Activated naive CD4-positive, alpha-beta T cell treated with anti-CD3 and anti-CD28 coated beads, Interleukin-2, amount 10 ng/mL, durations not matched to agents 7 days and 5 days (primary cell): Measurements from ENCODE around the gene ABCC4.
"Not testable (repeated sequence)": the region's sequence is repeated elsewhere in the genome, so short reads cannot be mapped to it uniquely, and the experiment has no call there.

ENCODE experiments used
- CTCF ChIA-PET: fragments of 350-600 bp; sonication (Branson Sonifier 250); formaldehyde crosslinking; loops from one replicate; lab custom pipeline; 2021; ENCODE audit warnings: antibody characterized with exemption; lab: Charles Lee
- DNase-seq: peaks from one replicate; pipeline ENCODE4 v3.0.0-alpha.2; 2020
- H3K27ac Mint-ChIP-seq: one replicate; pipeline ENCODE4 v1.8.0; 2021; ENCODE audit warnings: mild to moderate bottlenecking, moderate library complexity, mixed read lengths
- H3K27me3 Mint-ChIP-seq: one replicate; pipeline ENCODE4 v1.8.0; 2021; ENCODE audit warnings: mild to moderate bottlenecking, mixed read lengths
- H3K36me3 Mint-ChIP-seq: one replicate; pipeline ENCODE4 v1.8.0; 2021; ENCODE audit warnings: mixed read lengths
- H3K4me1 Mint-ChIP-seq: one replicate; pipeline ENCODE4 v1.8.0; 2021; ENCODE audit warnings: mixed read lengths
- H3K4me3 Mint-ChIP-seq: one replicate; pipeline ENCODE4 v1.8.0; 2021; ENCODE audit warnings: mild to moderate bottlenecking, moderate library complexity, mixed read lengths
- H3K9me3 Mint-ChIP-seq: one replicate; pipeline ENCODE4 v1.8.0; 2021; ENCODE audit warnings: mixed read lengths

Gene ABCC4

GRCh38 chr13:95284436-95284835, 16.8 kb downstream of the ABCC4 start:
- CTCF ChIA-PET, result interaction anchor here (1.5 kb wide), 1 partner anchor 93 kb away, joined by 4 read pairs; no protein-coding TSS in a partner anchor
- no peaks in the 10 kb centered on the region for H3K36me3 Mint-ChIP-seq
- DNase-seq, result no peak
- no peaks in the 10 kb centered on the region for H3K9me3 Mint-ChIP-seq
- H3K4me1 Mint-ChIP-seq, result no peaks in the 10 kb centered on the region
- H3K27me3 Mint-ChIP-seq, result no peaks in the 10 kb centered on the region
- H3K4me3 Mint-ChIP-seq, result no peak overlapping the region
- H3K27ac Mint-ChIP-seq, result no peak overlapping the region

- DNase-seq, result no peak
- Mint-ChIP-seq H3K27me3 (no peaks in the 10 kb centered on the region), H3K9me3 (no peaks in the 10 kb centered on the region), H3K4me3 (no peak overlapping the region), H3K27ac (no peak overlapping the region), H3K36me3 (no peaks in the 10 kb centered on the region), H3K4me1 (no peaks in the 10 kb centered on the region)
- CTCF ChIA-PET, result no interaction called here
Observed at GRCh38 chr13:95279016-95279415, 22.2 kb downstream of the ABCC4 start.

- Mint-ChIP-seq H3K4me1 (no peaks in the 10 kb centered on the region), H3K4me3 (no peak overlapping the region), H3K9me3 (no peaks in the 10 kb centered on the region), H3K27ac (no peak overlapping the region), H3K36me3 (no peaks in the 10 kb centered on the region), H3K27me3 (no peaks in the 10 kb centered on the region)
- DNase-seq, result no peak
- CTCF ChIA-PET, result interaction anchor here (1.2 to 1.6 kb wide), 2 partner anchors 18 to 21 kb away, joined by 3 read pairs; no protein-coding TSS in a partner anchor
Observed at GRCh38 chr13:95276037-95276505, 25.2 kb downstream of the ABCC4 start.

- H3K27me3 Mint-ChIP-seq, result no peaks in the 10 kb centered on the region
- H3K27ac Mint-ChIP-seq, result no peak overlapping the region
- no peak overlapping the region for H3K4me3 Mint-ChIP-seq
- no peaks in the 10 kb centered on the region for H3K4me1 Mint-ChIP-seq
- CTCF ChIA-PET, result interaction anchor here (0.7 to 1.6 kb wide), 3 partner anchors 19 to 76 kb away, joined by 3 read pairs; no protein-coding TSS in a partner anchor
- no peak for DNase-seq
- H3K9me3 Mint-ChIP-seq, result no peaks in the 10 kb centered on the region
- H3K36me3 Mint-ChIP-seq, result no peaks in the 10 kb centered on the region
Observed at GRCh38 chr13:95275322-95276036, 25.8 kb downstream of the ABCC4 start.

GRCh38 chr13:95273592-95274132, 27.6 kb downstream of the ABCC4 start:
- H3K36me3 Mint-ChIP-seq, DNase-seq, CTCF ChIA-PET, H3K4me1 Mint-ChIP-seq, H3K4me3 Mint-ChIP-seq, H3K27ac Mint-ChIP-seq, H3K27me3 Mint-ChIP-seq, H3K9me3 Mint-ChIP-seq: not testable (repeated sequence)

- H3K27me3 Mint-ChIP-seq, H3K27ac Mint-ChIP-seq, H3K4me3 Mint-ChIP-seq, H3K4me1 Mint-ChIP-seq, CTCF ChIA-PET, H3K9me3 Mint-ChIP-seq, DNase-seq, H3K36me3 Mint-ChIP-seq: not testable (repeated sequence)
Observed at GRCh38 chr13:95272076-95272475, 29.2 kb downstream of the ABCC4 start.

- CTCF ChIA-PET, result no interaction called here
- peaks cover 2% of the 10 kb centered on the region for H3K4me1 Mint-ChIP-seq
- H3K4me3 Mint-ChIP-seq, result no peak overlapping the region
- no peaks in the 10 kb centered on the region for H3K27me3 Mint-ChIP-seq
- no peak overlapping the region for H3K27ac Mint-ChIP-seq
- no peak for DNase-seq
- peaks cover 3% of the 10 kb centered on the region for H3K9me3 Mint-ChIP-seq
- peaks cover 1% of the 10 kb centered on the region for H3K36me3 Mint-ChIP-seq
Observed at GRCh38 chr13:95269756-95270155, 31.5 kb downstream of the ABCC4 start.

GRCh38 chr13:95268343-95269065, 32.7 kb downstream of the ABCC4 start:
- CTCF ChIA-PET, DNase-seq, H3K27me3 Mint-ChIP-seq, H3K27ac Mint-ChIP-seq, H3K4me1 Mint-ChIP-seq, H3K36me3 Mint-ChIP-seq, H3K9me3 Mint-ChIP-seq, H3K4me3 Mint-ChIP-seq: not testable (repeated sequence)

GRCh38 chr13:95267662-95268342, 33.4 kb downstream of the ABCC4 start:
- H3K9me3 Mint-ChIP-seq, result peaks cover 3% of the 10 kb centered on the region
- no peak overlapping the region for H3K27ac Mint-ChIP-seq
- no peak overlapping the region for H3K4me3 Mint-ChIP-seq
- H3K4me1 Mint-ChIP-seq, result peaks cover 2% of the 10 kb centered on the region
- peaks cover 1% of the 10 kb centered on the region for H3K36me3 Mint-ChIP-seq
- CTCF ChIA-PET, result interaction anchor here (0.6 kb wide), 1 partner anchor 832 kb away, joined by 3 read pairs; no protein-coding TSS in a partner anchor
- DNase-seq, result no peak
- no peaks in the 10 kb centered on the region for H3K27me3 Mint-ChIP-seq

GRCh38 chr13:95264225-95264624, 37.0 kb downstream of the ABCC4 start:
- peaks cover 1% of the 10 kb centered on the region for H3K36me3 Mint-ChIP-seq
- no peak overlapping the region for H3K4me3 Mint-ChIP-seq
- no peak overlapping the region for H3K27ac Mint-ChIP-seq
- DNase-seq, result no peak
- H3K4me1 Mint-ChIP-seq, result no peaks in the 10 kb centered on the region
- peaks cover 3% of the 10 kb centered on the region for H3K9me3 Mint-ChIP-seq
- CTCF ChIA-PET, result no interaction called here
- no peaks in the 10 kb centered on the region for H3K27me3 Mint-ChIP-seq

- no peaks in the 10 kb centered on the region for H3K4me1 Mint-ChIP-seq
- peaks cover 1% of the 10 kb centered on the region for H3K36me3 Mint-ChIP-seq
- no peaks in the 10 kb centered on the region for H3K27me3 Mint-ChIP-seq
- H3K27ac Mint-ChIP-seq, result no peak overlapping the region
- CTCF ChIA-PET, result no interaction called here
- H3K4me3 Mint-ChIP-seq, result no peak overlapping the region
- no peak for DNase-seq
- peaks cover 3% of the 10 kb centered on the region for H3K9me3 Mint-ChIP-seq
Observed at GRCh38 chr13:95262837-95263384, 38.3 kb downstream of the ABCC4 start.

GRCh38 chr13:95261956-95262355, 39.3 kb downstream of the ABCC4 start:
- no peaks in the 10 kb centered on the region for H3K27me3 Mint-ChIP-seq
- H3K4me3 Mint-ChIP-seq, result no peak overlapping the region
- H3K9me3 Mint-ChIP-seq, result peaks cover 3% of the 10 kb centered on the region
- CTCF ChIA-PET, result no interaction called here
- no peak for DNase-seq
- H3K4me1 Mint-ChIP-seq, result no peaks in the 10 kb centered on the region
- H3K36me3 Mint-ChIP-seq, result peaks cover 1% of the 10 kb centered on the region
- no peak overlapping the region for H3K27ac Mint-ChIP-seq

- Mint-ChIP-seq H3K4me3 (no peak overlapping the region), H3K36me3 (no peaks in the 10 kb centered on the region), H3K27ac (no peak overlapping the region), H3K4me1 (no peaks in the 10 kb centered on the region), H3K27me3 (no peaks in the 10 kb centered on the region), H3K9me3 (no peaks in the 10 kb centered on the region)
- CTCF ChIA-PET, result no interaction called here
- DNase-seq, result no peak
Observed at GRCh38 chr13:95260031-95260525, 41.2 kb downstream of the ABCC4 start.
